ENCODE results near the gene GPR68.

The GPR68 gene

DNA sequence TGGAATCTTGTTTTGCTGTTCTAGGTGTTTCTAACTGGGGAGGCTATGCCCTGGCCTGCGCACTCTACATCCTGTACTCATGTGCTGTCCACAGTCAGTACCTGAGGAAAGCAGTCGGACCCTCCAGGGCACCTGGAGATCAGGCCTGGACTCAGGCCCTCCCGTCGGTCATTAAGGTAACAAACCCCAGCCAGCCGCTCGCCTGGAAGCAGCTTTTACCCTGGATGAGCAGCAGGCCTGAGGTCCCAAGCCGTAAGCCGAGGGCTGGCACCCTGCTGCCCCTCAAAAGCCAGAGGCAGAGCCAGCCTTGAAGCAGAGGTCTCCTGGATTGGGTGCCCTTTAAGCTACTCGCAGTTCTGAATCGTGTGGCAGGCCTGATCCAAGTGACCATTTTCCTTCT, 29.1 kb downstream of the GPR68 start:
- Histone ChIP-seq H4K91ac (ENCODE audit: low read depth, low read length, poor library complexity) (no peak overlapping the region), H3K9ac (ENCODE audit: low read depth, low read length, poor library complexity) (no peak overlapping the region), H2BK15ac (ENCODE audit: low read length) (no peak overlapping the region), H3K23ac (ENCODE audit: low read depth, low read length, poor library complexity) (no peak overlapping the region), H3K9me3 (replicated peaks in 1 of 2; ENCODE audit: control insufficient read depth in 2 of 2, insufficient read depth in 1 of 2, low read depth in 1 of 2, low read length in 2 of 2) (no peaks in the 10 kb centered on the region), H2BK5ac (ENCODE audit: low read length) (peak overlapping the region; percentile 29), H3K4me3 (ENCODE audit: low read length in 2 of 2) (no peak overlapping the region), H4K8ac (ENCODE audit: low read depth, low read length) (no peak overlapping the region), H2BK12ac (ENCODE audit: low read length) (no peak overlapping the region), H2AFZ (ENCODE audit: low read length) (no peak overlapping the region), H3K27ac (replicated peaks; ENCODE audit: low read length) (no peak overlapping the region), H3K18ac (ENCODE audit: low read length) (peak overlapping the region; percentile 18), H3K4me2 (ENCODE audit: insufficient read depth, low read length, poor library complexity, severe bottlenecking) (no peak overlapping the region), H3K14ac (ENCODE audit: low read length) (no peak overlapping the region), H3K36me3 (replicated peaks in 1 of 2; ENCODE audit: control insufficient read depth in 2 of 2, insufficient read depth in 2 of 2, low read length in 2 of 2) (peaks cover 3 to 32% of the 10 kb centered on the region in 2 donors), H3K79me1 (ENCODE audit: low read depth, low read length) (no peaks in the 10 kb centered on the region), H3K4ac (ENCODE audit: low read length) (no peak overlapping the region), H3K4me1 (ENCODE audit: control insufficient read depth in 2 of 2, insufficient read depth in 1 of 2, low read depth in 1 of 2, low read length in 2 of 2) (peaks cover 3 to 5% of the 10 kb centered on the region in 2 donors), H2AK5ac (ENCODE audit: low read depth, low read length) (no peak overlapping the region), H2BK120ac (ENCODE audit: low read depth, low read length) (no peak overlapping the region), H3K27me3 (ENCODE audit: control insufficient read depth in 3 of 3, insufficient read depth in 3 of 3, low read depth in 1 of 3, low read length in 3 of 3) (no peaks in the 10 kb centered on the region)
- WGBS, 2 donors (ENCODE audit: extremely low coverage in 2 of 2, insufficient read length in 2 of 2, insufficient replicate concordance in 1 of 2): no CpG with 5 or more reads among the region's 10 CpGs
- no peak for DNase-seq (ENCODE audit: low spot score)

DNA sequence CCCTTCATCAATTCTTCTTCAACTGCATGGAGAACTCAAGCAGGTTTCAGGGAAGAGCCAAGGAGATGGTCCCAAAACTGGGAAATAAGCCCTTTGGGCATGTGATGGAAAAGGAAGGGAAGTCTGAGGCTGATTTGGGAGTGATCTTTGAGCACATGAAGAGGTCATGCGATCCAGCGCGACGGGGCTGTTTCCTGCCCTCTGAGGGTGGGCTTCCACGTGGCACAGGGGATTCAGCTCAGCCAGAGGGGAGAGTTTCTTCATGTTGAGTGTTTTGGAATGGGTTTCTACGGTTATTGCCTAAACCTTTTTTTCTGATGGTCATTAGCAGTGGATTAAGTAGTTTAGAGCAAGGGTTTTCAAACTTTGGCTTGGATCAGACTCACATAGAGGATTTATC, 30.2 kb downstream of the GPR68 start:
- no peak overlapping the region for H3K9ac ChIP-seq (ENCODE audit: low read depth, low read length, poor library complexity)
- H3K4me3 ChIP-seq (ENCODE audit: low read length in 2 of 2): no peak overlapping the region
- no peak overlapping the region for H3K4me2 ChIP-seq (ENCODE audit: insufficient read depth, low read length, poor library complexity, severe bottlenecking)
- no peak overlapping the region for H2AK5ac ChIP-seq (ENCODE audit: low read depth, low read length)
- H3K27ac ChIP-seq (replicated peaks; ENCODE audit: low read length): no peak overlapping the region
- no peak for DNase-seq (ENCODE audit: low spot score)
- H3K4ac ChIP-seq (ENCODE audit: low read length): no peak overlapping the region
- H3K14ac ChIP-seq (ENCODE audit: low read length): no peak overlapping the region
- peaks cover 3 to 39% of the 10 kb centered on the region in 2 donors for H3K36me3 ChIP-seq (replicated peaks in 1 of 2; ENCODE audit: control insufficient read depth in 2 of 2, insufficient read depth in 2 of 2, low read length in 2 of 2)
- no peak overlapping the region for H4K91ac ChIP-seq (ENCODE audit: low read depth, low read length, poor library complexity)
- no peaks in the 10 kb centered on the region for H3K79me1 ChIP-seq (ENCODE audit: low read depth, low read length)
- WGBS, 2 donors (ENCODE audit: extremely low coverage in 2 of 2, insufficient read length in 2 of 2, insufficient replicate concordance in 1 of 2): no CpG with 5 or more reads among the region's 6 CpGs
- no peak overlapping the region for H2BK5ac ChIP-seq (ENCODE audit: low read length)
- no peak overlapping the region for H3K23ac ChIP-seq (ENCODE audit: low read depth, low read length, poor library complexity)
- no peaks in the 10 kb centered on the region for H3K27me3 ChIP-seq (ENCODE audit: control insufficient read depth in 3 of 3, insufficient read depth in 3 of 3, low read depth in 1 of 3, low read length in 3 of 3)
- no peak overlapping the region for H2AFZ ChIP-seq (ENCODE audit: low read length)
- H3K9me3 ChIP-seq (replicated peaks in 1 of 2; ENCODE audit: control insufficient read depth in 2 of 2, insufficient read depth in 1 of 2, low read depth in 1 of 2, low read length in 2 of 2): no peaks in the 10 kb centered on the region
- no peak overlapping the region for H2BK12ac ChIP-seq (ENCODE audit: low read length)
- H3K4me1 ChIP-seq (ENCODE audit: control insufficient read depth in 2 of 2, insufficient read depth in 1 of 2, low read depth in 1 of 2, low read length in 2 of 2): peaks cover 3 to 5% of the 10 kb centered on the region in 2 donors
- no peak overlapping the region for H4K8ac ChIP-seq (ENCODE audit: low read depth, low read length)
- H2BK120ac ChIP-seq (ENCODE audit: low read depth, low read length): no peak overlapping the region
- no peak overlapping the region for H2BK15ac ChIP-seq (ENCODE audit: low read length)
- no peak overlapping the region for H3K18ac ChIP-seq (ENCODE audit: low read length)

GRCh38 chr14:91211017-91211416, 33.5 kb downstream of the GPR68 start:
- H4K91ac ChIP-seq (ENCODE audit: low read depth, low read length, poor library complexity): no peak overlapping the region
- no peak overlapping the region for H3K4ac ChIP-seq (ENCODE audit: low read length)
- no peaks in the 10 kb centered on the region for H3K27me3 ChIP-seq (ENCODE audit: control insufficient read depth in 3 of 3, insufficient read depth in 3 of 3, low read depth in 1 of 3, low read length in 3 of 3)
- peaks cover 4 to 41% of the 10 kb centered on the region in 2 donors for H3K36me3 ChIP-seq (replicated peaks in 1 of 2; ENCODE audit: control insufficient read depth in 2 of 2, insufficient read depth in 2 of 2, low read length in 2 of 2)
- H2AFZ ChIP-seq (ENCODE audit: low read length): no peak overlapping the region
- H2BK15ac ChIP-seq (ENCODE audit: low read length): no peak overlapping the region
- H3K79me1 ChIP-seq (ENCODE audit: low read depth, low read length): no peaks in the 10 kb centered on the region
- no peak overlapping the region for H3K4me2 ChIP-seq (ENCODE audit: insufficient read depth, low read length, poor library complexity, severe bottlenecking)
- H2BK120ac ChIP-seq (ENCODE audit: low read depth, low read length): no peak overlapping the region
- WGBS, 2 donors (ENCODE audit: extremely low coverage in 2 of 2, insufficient read length in 2 of 2, insufficient replicate concordance in 1 of 2): no CpG with 5 or more reads among the region's 2 CpGs
- H2BK5ac ChIP-seq (ENCODE audit: low read length): no peak overlapping the region
- H3K9ac ChIP-seq (ENCODE audit: low read depth, low read length, poor library complexity): no peak overlapping the region
- H3K9me3 ChIP-seq (replicated peaks in 1 of 2; ENCODE audit: control insufficient read depth in 2 of 2, insufficient read depth in 1 of 2, low read depth in 1 of 2, low read length in 2 of 2): no peaks in the 10 kb centered on the region
- H4K8ac ChIP-seq (ENCODE audit: low read depth, low read length): no peak overlapping the region
- no peak overlapping the region for H3K27ac ChIP-seq (replicated peaks; ENCODE audit: low read length)
- H2BK12ac ChIP-seq (ENCODE audit: low read length): no peak overlapping the region
- H2AK5ac ChIP-seq (ENCODE audit: low read depth, low read length): no peak overlapping the region
- H3K4me1 ChIP-seq (ENCODE audit: control insufficient read depth in 2 of 2, insufficient read depth in 1 of 2, low read depth in 1 of 2, low read length in 2 of 2): no peaks in the 10 kb centered on the region
- no peak overlapping the region for H3K4me3 ChIP-seq (ENCODE audit: low read length in 2 of 2)
- H3K14ac ChIP-seq (ENCODE audit: low read length): no peak overlapping the region
- H3K23ac ChIP-seq (ENCODE audit: low read depth, low read length, poor library complexity): no peak overlapping the region
- no peak for DNase-seq (ENCODE audit: low spot score)
- no peak overlapping the region for H3K18ac ChIP-seq (ENCODE audit: low read length)

DNA sequence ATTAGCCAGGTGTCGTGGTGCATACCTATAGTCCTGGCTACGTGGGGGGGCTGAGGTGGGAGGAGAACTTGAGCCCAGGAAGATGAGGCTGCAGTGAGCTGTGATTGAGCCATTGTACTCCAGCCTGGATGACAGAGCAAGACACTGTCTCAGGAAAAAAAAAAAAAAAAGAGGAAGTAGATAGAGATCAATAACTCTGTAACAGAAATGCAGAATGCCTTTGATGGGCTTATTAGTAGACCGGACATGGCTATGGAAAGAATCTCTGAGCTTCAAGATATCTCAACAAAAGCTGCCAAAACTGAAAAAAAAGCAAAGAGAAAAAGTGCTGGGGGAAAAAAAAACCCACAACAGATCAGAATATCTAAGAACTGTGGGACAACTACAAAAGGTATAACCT, 37.5 kb downstream of the GPR68 start:
- Histone ChIP-seq H3K9me3 (replicated peaks in 1 of 2; ENCODE audit: control insufficient read depth in 2 of 2, insufficient read depth in 1 of 2, low read depth in 1 of 2, low read length in 2 of 2) (no peaks in the 10 kb centered on the region), H3K9ac (ENCODE audit: low read depth, low read length, poor library complexity) (no peak overlapping the region), H2AK5ac (ENCODE audit: low read depth, low read length) (no peak overlapping the region), H2BK15ac (ENCODE audit: low read length) (no peak overlapping the region), H4K8ac (ENCODE audit: low read depth, low read length) (no peak overlapping the region), H2BK120ac (ENCODE audit: low read depth, low read length) (no peak overlapping the region), H3K79me1 (ENCODE audit: low read depth, low read length) (no peaks in the 10 kb centered on the region), H4K91ac (ENCODE audit: low read depth, low read length, poor library complexity) (no peak overlapping the region), H3K4me3 (ENCODE audit: low read length in 2 of 2) (no peak overlapping the region), H3K4ac (ENCODE audit: low read length) (no peak overlapping the region), H3K14ac (ENCODE audit: low read length) (no peak overlapping the region), H3K36me3 (replicated peaks in 1 of 2; ENCODE audit: control insufficient read depth in 2 of 2, insufficient read depth in 2 of 2, low read length in 2 of 2) (peaks cover 4 to 61% of the 10 kb centered on the region in 2 donors), H3K23ac (ENCODE audit: low read depth, low read length, poor library complexity) (no peak overlapping the region), H3K18ac (ENCODE audit: low read length) (no peak overlapping the region), H3K4me1 (ENCODE audit: control insufficient read depth in 2 of 2, insufficient read depth in 1 of 2, low read depth in 1 of 2, low read length in 2 of 2) (peaks cover 0 to 7% of the 10 kb centered on the region in 2 donors), H3K4me2 (ENCODE audit: insufficient read depth, low read length, poor library complexity, severe bottlenecking) (no peak overlapping the region), H3K27ac (replicated peaks; ENCODE audit: low read length) (no peak overlapping the region), H2BK5ac (ENCODE audit: low read length) (no peak overlapping the region), H3K27me3 (ENCODE audit: control insufficient read depth in 3 of 3, insufficient read depth in 3 of 3, low read depth in 1 of 3, low read length in 3 of 3) (no peaks in the 10 kb centered on the region), H2AFZ (ENCODE audit: low read length) (no peak overlapping the region), H2BK12ac (ENCODE audit: low read length) (no peak overlapping the region)
- no CpG with 5 or more reads among the region's 3 CpGs for WGBS, 2 donors (ENCODE audit: extremely low coverage in 2 of 2, insufficient read length in 2 of 2, insufficient replicate concordance in 1 of 2)
- DNase-seq (ENCODE audit: low spot score): no peak
